Ishikawa (cell line): Measurements from ENCODE around the gene TUBGCP4.

Experiments
- CREB1 ChIP-seq: IDR thresholded peaks from 2 replicates; pipeline ENCODE4 v1.6.1; 2012; ENCODE audit warnings: low read depth
- ZBTB7A ChIP-seq: IDR thresholded peaks from 2 replicates; pipeline ENCODE4 v1.6.1; 2012; ENCODE audit warnings: low read depth

GRCh38 chr15:43436395-43436794 lies 65.5 kb downstream of the TUBGCP4 start:
- TF ChIP-seq CREB1, result no peak
- no peak for TF ChIP-seq ZBTB7A
